ENCODE results near the gene DUSP7. TPM values are rescaled to one million over a fixed set of nuclear protein-coding genes. Genes with fewer than 3 reads are reported as not detected.
A peak's percentile ranks its signal among the peaks of the same experiment; 100 is the strongest.

Gene DUSP7
- total RNA-seq, 1 donor from 2014 or later, result 24.9 TPM

GRCh38 chr3:52069135-52069534, 12.8 kb upstream of the DUSP7 start:
- Histone ChIP-seq H3K4me2 (ENCODE audit: low read length) (no peak overlapping the region), H3K9me3 (ENCODE audit: insufficient read depth, low read depth, low read length) (no peaks in the 10 kb centered on the region), H3K36me3 (ENCODE audit: insufficient read depth, low read length) (no peaks in the 10 kb centered on the region), H4K20me1 (ENCODE audit: insufficient read depth, low read length) (no peaks in the 10 kb centered on the region), H3K79me2 (ENCODE audit: insufficient read depth, low read length) (no peaks in the 10 kb centered on the region), H3K4me3 (ENCODE audit: insufficient read depth, low read depth, low read length) (no peak overlapping the region), H2AFZ (ENCODE audit: low read depth, low read length) (no peak overlapping the region), H3K27me3 (ENCODE audit: insufficient read depth, low read length) (no peaks in the 10 kb centered on the region), H3K27ac (ENCODE audit: low read depth, low read length) (no peak overlapping the region), H3K4me1 (ENCODE audit: insufficient read depth, low read length) (no peaks in the 10 kb centered on the region), H3K9ac (ENCODE audit: low read length) (no peak overlapping the region)
- H3K9me3 Mint-ChIP-seq (ENCODE audit: unreplicated experiment), result no peaks in the 10 kb centered on the region
- no peak overlapping the region for H3K4me3 Mint-ChIP-seq (ENCODE audit: unreplicated experiment)
- no peak for TF ChIP-seq EZH2 (IDR thresholded peaks at IDR 0.05; ENCODE audit: insufficient read depth, low read length)
- TF ChIP-seq CTCF (IDR thresholded peaks at IDR 0.05; ENCODE audit: insufficient read depth, low read depth, low read length), result no peak
- H3K27ac Mint-ChIP-seq (ENCODE audit: unreplicated experiment), result no peak overlapping the region
- H3K4me1 Mint-ChIP-seq (ENCODE audit: low read depth, unreplicated experiment), result no peaks in the 10 kb centered on the region
- H3K27me3 Mint-ChIP-seq (ENCODE audit: low read depth, unreplicated experiment), result peaks cover 13% of the 10 kb centered on the region
- no peak for DNase-seq (ENCODE audit: low read depth)
- no peak for FAIRE-seq
- H3K36me3 Mint-ChIP-seq (ENCODE audit: low read depth, unreplicated experiment), result no peaks in the 10 kb centered on the region

- Mint-ChIP-seq H3K27ac (ENCODE audit: unreplicated experiment) (no peak overlapping the region), H3K36me3 (ENCODE audit: low read depth, unreplicated experiment) (no peaks in the 10 kb centered on the region), H3K4me1 (ENCODE audit: low read depth, unreplicated experiment) (no peaks in the 10 kb centered on the region), H3K27me3 (ENCODE audit: low read depth, unreplicated experiment) (peaks cover 14% of the 10 kb centered on the region), H3K9me3 (ENCODE audit: unreplicated experiment) (no peaks in the 10 kb centered on the region), H3K4me3 (ENCODE audit: unreplicated experiment) (no peak overlapping the region)
- Histone ChIP-seq H3K4me3 (ENCODE audit: insufficient read depth, low read depth, low read length) (no peak overlapping the region), H3K4me1 (ENCODE audit: insufficient read depth, low read length) (no peaks in the 10 kb centered on the region), H3K27ac (ENCODE audit: low read depth, low read length) (no peak overlapping the region), H3K9me3 (ENCODE audit: insufficient read depth, low read depth, low read length) (no peaks in the 10 kb centered on the region), H2AFZ (ENCODE audit: low read depth, low read length) (no peak overlapping the region), H3K36me3 (ENCODE audit: insufficient read depth, low read length) (no peaks in the 10 kb centered on the region), H3K27me3 (ENCODE audit: insufficient read depth, low read length) (no peaks in the 10 kb centered on the region), H3K79me2 (ENCODE audit: insufficient read depth, low read length) (no peaks in the 10 kb centered on the region), H3K4me2 (ENCODE audit: low read length) (no peak overlapping the region), H4K20me1 (ENCODE audit: insufficient read depth, low read length) (no peaks in the 10 kb centered on the region), H3K9ac (ENCODE audit: low read length) (no peak overlapping the region)
- FAIRE-seq (no peak), DNase-seq (ENCODE audit: low read depth) (no peak)
- no peak for TF ChIP-seq EZH2 (IDR thresholded peaks at IDR 0.05; ENCODE audit: insufficient read depth, low read length)
- TF ChIP-seq CTCF (IDR thresholded peaks at IDR 0.05; ENCODE audit: insufficient read depth, low read depth, low read length), result no peak
Measured at GRCh38 chr3:52068730-52069129, 12.4 kb upstream of the DUSP7 start.

- no peaks in the 10 kb centered on the region for H4K20me1 ChIP-seq (ENCODE audit: insufficient read depth, low read length)
- H3K27me3 Mint-ChIP-seq (ENCODE audit: low read depth, unreplicated experiment), result peaks cover 19% of the 10 kb centered on the region
- H3K9me3 Mint-ChIP-seq (ENCODE audit: unreplicated experiment), result no peaks in the 10 kb centered on the region
- H3K4me2 ChIP-seq (ENCODE audit: low read length), result no peak overlapping the region
- no peak overlapping the region for H3K4me3 ChIP-seq (ENCODE audit: insufficient read depth, low read depth, low read length)
- no peaks in the 10 kb centered on the region for H3K27me3 ChIP-seq (ENCODE audit: insufficient read depth, low read length)
- no peak overlapping the region for H3K27ac ChIP-seq (ENCODE audit: low read depth, low read length)
- H3K79me2 ChIP-seq (ENCODE audit: insufficient read depth, low read length), result no peaks in the 10 kb centered on the region
- no peak overlapping the region for H3K27ac Mint-ChIP-seq (ENCODE audit: unreplicated experiment)
- no peaks in the 10 kb centered on the region for H3K36me3 ChIP-seq (ENCODE audit: insufficient read depth, low read length)
- H2AFZ ChIP-seq (ENCODE audit: low read depth, low read length), result peak overlapping the region; percentile 18
- H3K4me1 ChIP-seq (ENCODE audit: insufficient read depth, low read length), result no peaks in the 10 kb centered on the region
- H3K4me1 Mint-ChIP-seq (ENCODE audit: low read depth, unreplicated experiment), result no peaks in the 10 kb centered on the region
- FAIRE-seq (no peak), DNase-seq (ENCODE audit: low read depth) (no peak)
- no peak overlapping the region for H3K4me3 Mint-ChIP-seq (ENCODE audit: unreplicated experiment)
- H3K9me3 ChIP-seq (ENCODE audit: insufficient read depth, low read depth, low read length), result no peaks in the 10 kb centered on the region
- H3K36me3 Mint-ChIP-seq (ENCODE audit: low read depth, unreplicated experiment), result peaks cover 2% of the 10 kb centered on the region
- H3K9ac ChIP-seq (ENCODE audit: low read length), result no peak overlapping the region
- TF ChIP-seq EZH2 (IDR thresholded peaks at IDR 0.05; ENCODE audit: insufficient read depth, low read length) (no peak), CTCF (IDR thresholded peaks at IDR 0.05; ENCODE audit: insufficient read depth, low read depth, low read length) (no peak)
Measured at GRCh38 chr3:52068055-52068571, 11.7 kb upstream of the DUSP7 start.
